Hepatocyte (in vitro differentiated cells): ENCODE data around the gene HTR4.
"Not testable (repeated sequence)": the region's sequence is repeated elsewhere in the genome, so short reads cannot be mapped to it uniquely, and the experiment has no call there.

Experiments used
- CTCF ChIP-seq: fragments of 200-600 bp; sonication (generic); IDR thresholded peaks from 2 replicates; pipeline ENCODE4 v1.5.1; 2016; ENCODE audit warnings: antibody characterized with exemption, mild to moderate bottlenecking; ENCODE audit not compliant: poor library complexity
- EZH2 ChIP-seq: fragments of 200-600 bp; sonication (generic); IDR thresholded peaks from 2 replicates; pipeline ENCODE4 v1.6.1; 2016; ENCODE audit warnings: antibody characterized with exemption, mild to moderate bottlenecking, borderline replicate concordance
- EZH2phosphoT487 ChIP-seq: fragments of 200-600 bp; sonication (generic); IDR thresholded peaks from one replicate; pipeline ENCODE4 v1.6.1; 2018; ENCODE audit warnings: antibody characterized with exemption, mild to moderate bottlenecking, low read depth, moderate library complexity; ENCODE audit not compliant: unreplicated experiment, severe bottlenecking

- TF ChIP-seq CTCF, EZH2, EZH2phosphoT487: not testable (repeated sequence)
Observed at GRCh38 chr5:148529450-148529849, 124.9 kb downstream of the HTR4 start.
